ENCODE measurements around the gene CASP6.

The CASP6 gene

DNA sequence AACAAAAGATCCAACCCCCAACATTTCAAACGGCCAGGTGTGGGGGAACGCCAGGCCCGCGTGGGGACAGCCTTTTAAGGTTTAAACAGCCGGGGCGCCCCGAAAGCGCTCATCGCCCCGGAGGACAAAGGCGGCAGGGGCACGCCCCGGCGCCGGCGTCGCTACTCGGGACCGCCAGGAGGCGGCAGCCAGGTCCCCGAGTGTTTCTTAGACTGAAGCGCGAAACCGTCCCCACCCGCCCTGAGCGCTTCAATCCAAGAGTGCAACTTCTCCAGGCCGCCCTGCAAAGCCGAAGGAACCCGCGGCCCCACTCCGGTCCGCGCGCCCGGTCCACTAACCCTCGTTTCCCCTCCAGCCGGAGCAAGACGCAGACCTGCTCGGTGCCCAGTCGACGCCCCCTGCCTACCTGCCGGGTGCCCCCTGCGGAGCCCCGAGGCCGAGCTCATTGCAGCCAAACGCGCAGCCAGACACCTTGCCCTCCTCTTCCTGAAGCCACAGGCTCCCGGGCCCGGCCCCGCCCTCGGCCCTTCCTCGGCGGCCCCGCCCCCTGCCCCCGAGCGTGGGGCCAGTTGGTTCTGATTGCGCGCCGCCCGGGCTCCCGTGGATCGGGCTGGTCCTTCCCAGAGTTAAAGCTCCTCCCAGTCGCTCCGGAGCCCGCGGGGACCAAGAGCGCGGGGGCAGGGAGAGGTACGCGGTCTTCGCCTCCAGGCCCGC is at the start of gene CASP6:
TSS of gene CASP6 (minus strand) at position 496 of the 714 bp plus-strand sequence. CDS start at position 446, 50 bp downstream.
- DNase-seq, result peak; percentile 69

DNA sequence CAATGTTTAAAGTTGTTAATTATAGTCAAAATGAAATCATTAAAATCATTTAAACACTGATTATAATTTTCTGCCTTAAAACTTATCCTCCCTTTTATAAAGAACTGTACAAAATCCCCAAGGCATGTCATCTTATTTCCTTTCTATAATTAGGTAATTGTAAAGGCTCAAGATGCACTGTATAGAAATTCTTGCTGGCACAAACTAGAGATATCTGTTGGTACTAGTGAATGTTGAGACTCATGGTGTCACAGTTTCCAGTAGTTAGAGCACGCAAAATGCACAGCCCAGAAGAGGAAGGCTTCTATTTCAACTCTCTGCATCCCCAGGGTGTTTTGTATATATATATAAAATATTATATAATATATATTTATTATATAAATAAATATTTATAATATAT is 49.3 kb upstream of the CASP6 start:
- no peak for DNase-seq

DNA sequence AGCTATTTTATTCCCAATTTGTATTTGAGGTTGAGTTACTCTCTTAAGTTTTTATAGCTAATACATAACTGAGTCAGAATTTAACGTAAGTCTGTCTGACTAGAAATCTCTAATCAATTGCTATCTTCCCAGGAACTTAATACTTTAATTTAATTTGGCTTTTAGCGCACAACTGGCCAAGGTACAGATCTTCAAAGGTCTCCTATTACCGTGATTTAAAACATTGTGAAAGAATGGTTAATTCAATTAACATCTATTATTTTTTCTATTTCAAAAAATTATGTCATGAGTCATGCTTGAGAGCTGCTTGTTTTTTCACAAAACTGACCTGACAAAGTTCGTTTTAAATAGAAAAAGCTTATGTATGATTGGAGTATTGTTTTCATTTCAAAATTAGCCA is 48.6 kb upstream of the CASP6 start:
- no peak for DNase-seq

DNA sequence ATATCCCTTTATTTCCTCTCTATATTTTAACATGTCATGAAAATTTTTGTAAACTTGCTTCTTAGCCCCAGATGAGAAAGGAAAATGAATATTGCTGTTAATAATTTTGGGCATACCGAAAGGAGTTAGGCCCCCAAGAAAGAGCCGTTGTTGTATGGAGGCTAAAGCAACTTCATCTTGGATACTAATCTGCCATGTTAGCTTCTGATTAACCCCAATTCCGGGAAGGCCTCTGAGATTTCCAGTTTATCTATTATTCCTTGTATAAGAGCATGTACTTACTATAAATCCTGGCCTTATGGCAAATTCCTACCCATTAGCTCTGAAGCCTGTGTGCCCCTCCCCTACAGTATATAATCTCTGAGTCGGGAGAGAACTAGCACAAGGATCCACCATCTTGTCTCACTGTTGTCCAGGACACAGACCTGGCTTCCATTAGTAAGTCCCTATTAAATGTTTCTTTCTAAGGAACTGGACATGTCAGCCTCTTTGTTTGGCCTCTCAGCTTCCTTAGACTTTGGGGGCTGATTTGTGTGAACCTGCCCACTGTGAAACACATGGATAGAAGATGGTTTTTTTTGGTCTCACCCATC is 47.5 kb upstream of the CASP6 start:
- no peak for DNase-seq

DNA sequence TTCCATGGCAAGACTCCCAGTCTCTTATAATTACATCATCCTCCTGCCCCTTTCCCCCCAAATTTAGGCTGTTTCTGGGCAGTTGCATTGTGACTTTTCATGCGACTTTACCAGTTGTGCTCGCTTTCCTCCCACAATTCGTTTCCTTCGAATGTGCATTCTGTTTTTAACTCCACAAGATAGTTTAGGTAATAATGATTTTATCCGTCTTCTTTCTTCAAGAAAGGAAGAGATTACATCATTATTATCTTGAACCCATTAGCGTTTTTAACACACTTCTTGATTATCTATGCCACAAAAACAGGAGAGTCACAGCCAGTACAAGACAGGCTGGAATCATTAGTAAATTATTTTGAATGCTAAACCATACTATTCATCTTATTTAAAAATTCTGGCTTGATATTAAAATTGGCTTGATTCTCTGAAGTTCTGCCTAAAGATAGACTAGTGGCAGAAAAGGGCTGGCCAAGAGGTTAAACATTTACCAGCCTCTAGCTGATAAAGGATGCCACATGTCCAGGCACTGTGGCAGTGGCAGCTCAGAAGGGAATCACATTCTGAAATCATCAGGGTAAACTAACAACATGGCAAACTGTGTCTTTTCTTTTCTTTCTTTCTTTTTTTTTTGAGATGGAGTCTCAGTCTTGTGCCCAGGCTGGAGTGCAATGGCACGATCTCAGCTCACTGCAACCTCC is 46.3 kb upstream of the CASP6 start:
- DNase-seq, result no peak

DNA sequence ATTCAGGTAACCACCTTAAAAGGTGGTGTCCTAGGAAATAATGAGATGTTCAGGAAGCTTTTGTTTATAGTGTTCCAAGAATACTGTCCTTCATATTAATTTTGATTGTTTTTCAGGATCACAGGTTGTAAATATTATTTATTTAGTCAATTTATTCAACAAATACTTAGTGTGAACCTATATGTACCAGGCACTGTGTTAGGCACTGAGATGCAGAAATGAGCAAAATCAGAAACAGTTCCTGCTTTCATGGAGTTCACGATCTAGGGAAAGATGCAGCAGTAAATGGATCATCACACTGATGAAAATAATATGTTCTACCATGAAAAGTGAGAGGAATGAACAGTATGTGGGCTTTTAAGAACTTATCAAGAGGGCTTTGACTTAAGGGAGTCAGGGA is 44.9 kb upstream of the CASP6 start:
- no peak for DNase-seq

DNA sequence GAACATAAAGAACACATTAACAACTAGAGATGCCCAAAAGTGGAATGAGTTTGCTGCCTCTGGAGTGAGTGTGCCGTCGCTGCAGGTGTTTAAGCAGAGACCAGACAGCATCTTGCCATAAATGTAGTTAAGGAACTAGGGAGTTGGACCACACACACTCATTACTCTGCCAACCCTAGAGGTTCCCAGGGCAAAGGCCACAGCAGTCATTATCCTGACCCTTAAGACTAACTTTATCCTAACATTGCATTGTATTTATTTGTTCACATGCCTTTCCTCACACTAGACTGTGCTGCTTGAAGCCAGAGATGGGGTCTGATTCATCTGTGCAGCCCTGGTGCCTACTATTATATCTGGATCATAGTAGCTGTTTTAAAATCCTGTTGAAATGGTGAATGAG is 43.5 kb upstream of the CASP6 start:
- no peak for DNase-seq

DNA sequence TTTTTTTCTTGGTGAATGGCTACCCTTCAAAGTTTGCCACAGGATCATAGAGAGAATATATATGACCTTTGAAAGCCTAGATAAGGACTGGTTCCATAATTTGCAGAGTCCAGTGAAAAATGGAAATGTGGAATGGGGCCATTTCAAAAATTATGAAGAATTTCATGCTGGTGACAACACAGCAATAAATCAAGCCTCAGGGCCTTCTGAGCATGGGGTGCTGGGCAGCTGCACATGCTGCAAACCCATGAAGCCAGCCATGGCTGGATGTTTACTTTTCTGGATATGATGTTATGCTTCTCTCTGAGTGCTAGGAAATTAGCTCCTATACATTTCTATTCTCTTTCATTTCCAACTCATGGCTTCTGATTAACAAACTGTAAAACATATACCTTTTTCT is 42.6 kb upstream of the CASP6 start:
- DNase-seq, result no peak

DNA sequence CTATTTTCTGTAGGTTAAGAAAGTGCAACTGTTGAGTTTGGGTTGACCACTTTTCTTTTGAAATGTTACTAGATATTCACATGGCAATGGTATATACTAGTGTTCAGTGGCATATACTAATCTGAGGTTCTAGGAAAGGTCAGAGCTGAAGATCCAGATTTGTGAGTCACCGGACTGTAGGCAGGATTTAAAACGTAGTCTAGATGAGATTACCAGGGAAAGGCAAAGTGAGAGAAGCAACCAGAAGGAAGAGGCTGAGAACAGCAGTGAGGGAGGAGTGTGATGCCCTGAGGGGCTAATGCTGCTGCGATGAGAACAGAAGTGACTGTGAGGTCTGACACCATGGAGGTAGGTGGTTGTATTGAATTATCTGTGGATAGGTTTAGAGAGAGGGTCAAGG is 36.3 kb upstream of the CASP6 start:
- DNase-seq, result no peak

DNA sequence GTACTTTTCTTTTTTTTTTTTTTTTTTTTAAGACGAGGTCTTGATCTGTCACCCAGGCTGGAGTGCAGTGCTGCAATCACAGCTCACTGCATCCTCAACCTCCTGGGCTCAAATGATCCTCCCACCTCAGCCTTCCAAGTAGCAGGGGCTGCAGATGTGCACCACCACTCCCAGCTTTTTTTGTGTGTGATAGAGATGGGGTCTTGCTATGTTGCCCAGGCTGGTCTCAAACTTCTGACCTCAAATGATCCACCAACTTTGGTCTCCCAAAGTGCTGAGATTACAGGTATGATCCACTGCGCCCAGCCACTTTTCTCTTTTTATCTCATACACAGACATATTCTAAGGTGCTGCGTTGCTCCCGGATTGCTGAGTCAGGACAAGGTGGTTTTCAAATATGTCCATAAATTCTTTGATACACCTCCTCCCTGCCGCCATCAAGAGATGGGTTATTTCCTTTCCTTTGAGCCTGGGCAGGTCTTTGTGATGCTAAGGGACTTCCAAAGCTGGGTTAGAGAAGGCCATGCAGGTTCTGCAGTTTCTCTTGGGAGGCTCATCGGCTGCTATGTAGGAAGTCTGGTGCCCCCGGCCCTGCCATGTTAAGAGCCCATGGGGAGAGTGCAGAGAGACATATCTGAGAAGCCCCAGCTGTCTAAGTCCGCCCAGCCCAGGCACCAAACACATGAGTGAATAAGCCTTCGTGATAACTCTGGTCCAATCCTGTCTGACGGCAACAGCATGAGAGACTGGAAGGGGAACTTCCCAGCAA is 35.0 kb upstream of the CASP6 start:
- DNase-seq, result no peak

DNA sequence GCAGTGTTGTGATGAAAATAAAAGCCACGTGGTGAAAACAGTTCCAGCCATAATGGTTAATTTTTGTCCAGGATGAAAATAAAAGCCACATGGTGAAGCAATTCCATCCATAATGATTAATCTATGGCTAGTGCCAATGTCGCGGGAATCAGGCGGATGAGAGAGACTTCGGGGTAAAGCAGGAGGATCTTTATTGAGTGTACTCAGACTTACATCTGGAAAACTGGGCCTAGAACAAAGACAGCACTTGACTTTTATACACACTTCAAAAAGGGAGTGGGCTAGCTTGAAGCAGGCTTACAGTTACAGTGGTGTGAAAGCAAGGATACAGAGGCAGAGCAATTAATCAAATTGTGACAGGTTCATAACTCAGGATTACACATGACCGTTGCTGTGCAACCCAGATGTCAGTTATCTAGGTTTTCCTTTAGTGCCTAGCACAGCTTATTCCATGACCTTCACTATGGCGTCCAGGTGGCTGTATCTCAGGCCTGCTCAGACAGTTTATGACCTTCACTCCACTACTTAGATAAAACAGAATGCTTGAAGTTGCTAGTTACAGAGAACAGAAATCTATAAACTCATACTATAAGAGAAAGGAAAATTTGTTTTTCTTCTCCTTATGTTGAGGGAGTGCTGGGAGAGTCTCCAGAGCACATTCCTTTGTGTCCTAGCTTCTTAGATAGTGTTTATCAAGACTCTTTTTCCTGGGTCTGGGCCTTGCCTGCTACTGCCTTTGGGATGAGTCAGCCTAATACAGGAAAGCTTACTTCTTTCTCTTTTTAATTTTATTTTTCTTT is 32.5 kb upstream of the CASP6 start:
- no peak for DNase-seq

DNA sequence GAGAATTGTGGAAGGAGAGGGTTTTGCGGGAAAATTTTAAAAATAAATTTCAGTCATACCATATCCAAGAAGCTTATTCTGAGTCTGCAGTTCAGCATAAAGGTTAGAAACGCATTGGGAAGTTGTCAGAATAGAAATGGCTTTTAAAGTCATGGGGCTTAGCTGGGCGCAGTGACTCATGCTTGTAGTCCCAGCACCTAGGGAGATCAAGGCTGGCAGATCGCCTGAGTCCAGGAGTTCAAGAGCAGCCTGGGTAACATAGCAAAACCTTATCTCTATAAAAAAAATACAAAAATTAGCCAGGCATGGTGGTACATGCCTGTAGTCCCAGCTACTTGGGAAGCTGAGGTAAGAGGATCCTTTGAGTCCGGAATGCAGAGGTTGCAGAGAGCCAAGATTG is 30.5 kb upstream of the CASP6 start:
- DNase-seq, result no peak

DNA sequence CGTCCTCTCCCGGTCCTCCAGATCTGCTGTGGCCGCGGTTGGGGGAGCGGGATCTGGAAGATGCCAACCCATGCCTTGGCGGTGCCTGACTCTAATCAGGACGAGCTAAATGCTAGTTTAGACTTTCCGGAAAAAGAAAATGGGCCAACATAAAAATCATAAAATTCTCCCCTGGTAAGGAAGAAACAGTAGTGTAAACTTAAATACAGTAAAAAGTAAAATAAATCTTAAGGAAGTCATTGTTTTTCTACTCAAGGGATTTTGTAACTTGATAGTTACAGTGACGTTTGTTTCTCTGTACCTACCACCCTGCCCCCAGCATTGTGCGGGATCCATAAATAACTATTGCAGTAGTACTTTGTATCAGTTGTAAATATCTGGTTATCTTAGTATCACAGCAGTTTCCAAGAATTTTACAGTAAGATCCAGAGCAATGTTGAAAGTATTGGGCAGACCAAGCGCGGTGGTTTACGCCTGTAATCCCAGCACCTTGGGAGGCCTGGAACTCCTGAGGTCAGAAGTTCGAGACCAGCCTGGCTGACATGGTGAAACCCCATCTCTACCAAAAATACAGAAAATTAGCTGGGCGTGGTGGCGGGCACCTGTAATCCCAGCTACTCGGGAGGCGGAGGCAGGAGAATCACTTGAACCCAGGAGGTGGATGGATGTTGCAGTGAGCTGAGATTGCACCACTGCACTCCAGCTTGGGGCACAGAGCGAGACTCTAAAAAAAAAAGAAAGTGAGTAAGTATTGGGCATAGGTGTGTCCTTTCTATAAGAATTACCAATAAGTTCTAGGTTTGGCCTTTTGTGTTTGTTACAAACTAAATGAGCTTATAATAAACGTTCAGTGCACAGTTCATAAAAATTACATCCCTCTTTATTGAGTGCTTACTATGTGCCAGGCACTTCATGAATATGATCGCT is 27.6 kb upstream of the CASP6 start:
- DNase-seq, result no peak

DNA sequence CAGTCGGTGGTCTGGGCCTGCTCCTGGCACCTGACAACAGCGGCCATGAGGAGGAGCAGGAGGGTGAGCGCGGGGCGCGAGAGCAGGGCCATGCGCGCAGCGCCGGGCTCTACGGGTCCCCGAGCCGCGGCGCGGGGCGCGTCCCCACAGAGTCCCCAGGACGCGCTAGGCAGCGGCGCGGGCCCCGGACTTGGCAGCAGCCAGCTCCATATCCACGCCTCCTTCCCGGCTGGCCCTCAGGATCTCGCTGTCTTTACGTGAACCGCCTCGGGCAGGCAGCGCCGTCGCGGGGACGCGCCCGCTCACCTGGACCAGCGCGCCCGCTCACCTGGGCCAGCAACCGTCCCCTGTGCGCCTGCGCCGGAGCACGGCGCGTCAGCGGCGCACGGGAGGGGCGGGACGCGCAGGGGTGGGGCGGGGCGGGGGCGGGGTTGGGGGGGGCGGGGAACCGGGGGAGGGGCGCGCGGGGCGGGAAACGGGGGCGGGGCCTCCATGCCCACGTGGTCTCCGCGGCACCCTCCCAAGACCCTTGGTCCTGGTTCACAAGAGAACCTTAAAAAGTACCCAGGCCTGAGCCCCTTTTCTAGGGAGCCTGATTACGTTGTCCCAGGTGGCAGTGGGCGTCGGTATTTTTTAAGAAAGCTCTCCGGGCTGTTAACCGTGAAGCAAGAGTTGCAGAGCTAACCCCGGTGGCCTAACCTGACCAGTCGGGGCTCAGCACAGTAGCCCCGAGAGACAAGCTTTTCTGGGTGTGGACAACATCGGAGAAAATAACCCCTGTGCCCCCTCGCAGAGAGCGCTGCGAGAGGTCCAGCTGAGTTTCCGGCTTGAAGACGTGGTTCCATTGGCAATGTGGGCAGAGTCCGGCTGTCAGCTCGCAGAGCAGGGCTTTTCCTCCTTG is 26.7 kb upstream of the CASP6 start, which contains the start of gene PLA2G12A:
TSS of gene PLA2G12A (minus strand) at position 353 of the 901 bp plus-strand sequence. CDS start at position 92, 261 bp downstream.
- peak; percentile 60 for DNase-seq

DNA sequence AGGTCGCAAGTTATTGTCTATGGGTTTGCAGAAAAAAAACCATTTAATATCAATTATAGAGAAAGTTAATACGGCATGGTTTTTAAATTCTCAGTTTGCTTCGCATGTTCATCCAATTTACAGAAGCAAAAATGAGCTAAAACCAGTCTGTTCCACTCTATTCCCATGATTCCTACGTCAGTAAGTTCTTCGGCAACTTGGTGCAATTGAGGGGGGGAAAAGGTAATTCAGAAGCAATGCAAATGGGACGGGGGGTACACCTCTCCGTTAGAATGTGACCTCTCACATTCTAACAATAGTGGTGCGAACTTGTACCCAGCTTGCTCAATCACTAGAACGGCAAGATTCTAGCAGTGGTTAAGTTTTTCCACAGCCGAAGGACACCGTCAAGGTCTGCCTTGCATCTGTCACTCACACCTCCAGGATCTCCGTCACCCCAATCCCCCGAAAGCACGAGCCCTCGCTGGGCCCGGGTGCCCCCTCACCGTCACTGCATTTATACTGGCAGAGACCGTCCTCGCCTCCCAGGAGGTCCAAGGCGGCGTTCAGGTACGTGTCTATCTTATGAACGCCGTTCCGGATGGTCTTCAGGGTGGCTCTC is 26.0 kb upstream of the CASP6 start:
- DNase-seq, result peak; percentile 60

DNA sequence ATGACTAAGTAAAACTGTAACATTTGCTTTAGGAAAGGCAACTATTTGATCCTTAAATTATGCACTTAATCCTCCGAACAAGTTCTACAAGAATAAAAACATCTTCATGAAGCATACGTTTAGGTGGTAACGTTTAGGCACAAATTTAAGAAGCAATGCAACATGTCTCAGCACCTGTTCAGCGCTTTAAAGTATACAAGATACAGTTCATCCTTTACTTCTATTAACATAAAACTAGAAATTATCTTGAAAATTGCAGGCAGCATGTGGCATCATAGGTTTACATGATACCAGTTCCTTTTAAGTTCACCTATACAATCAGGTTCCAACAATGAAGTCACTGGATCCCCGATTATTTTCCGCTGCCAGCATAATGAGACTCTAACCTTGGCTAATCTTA is 25.1 kb upstream of the CASP6 start:
- no peak for DNase-seq

DNA sequence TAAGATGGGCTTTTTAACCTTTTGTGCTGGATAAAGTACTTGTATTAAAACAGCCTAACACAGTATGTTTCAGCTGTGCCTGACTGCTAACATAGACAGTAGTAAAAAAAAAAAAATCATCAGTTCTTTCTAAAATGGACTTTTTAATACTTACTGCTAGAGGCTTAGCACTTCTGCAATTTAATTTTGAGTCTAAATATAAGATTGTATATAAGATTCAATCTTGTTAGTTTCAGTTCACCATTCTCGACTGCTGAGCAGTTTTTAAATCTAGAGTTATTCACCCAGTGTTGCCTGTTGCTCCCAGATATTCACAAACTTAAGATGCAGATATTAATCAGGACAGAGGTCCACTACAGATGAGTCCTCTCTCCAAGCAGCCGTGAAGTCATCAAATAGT is 19.9 kb upstream of the CASP6 start:
- DNase-seq, result no peak

DNA sequence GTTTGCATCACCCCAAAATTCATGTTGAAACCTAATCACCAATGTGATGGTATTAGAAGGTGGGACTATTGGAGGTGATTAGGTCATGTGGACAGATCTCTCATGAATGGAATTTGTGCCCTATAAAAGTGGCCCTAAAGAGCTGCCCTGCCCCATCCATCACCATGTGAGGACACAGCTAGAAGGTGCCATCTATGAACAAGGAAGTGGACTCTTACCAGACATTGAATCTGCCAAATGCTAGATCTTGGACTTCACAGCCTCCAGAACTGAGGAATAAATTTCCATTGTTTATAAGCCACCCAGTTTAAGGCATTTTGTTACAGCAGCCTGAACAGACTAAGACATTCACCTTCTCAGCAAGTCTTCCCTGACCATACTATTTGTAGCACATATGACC is 19.1 kb upstream of the CASP6 start:
- no peak for DNase-seq

DNA sequence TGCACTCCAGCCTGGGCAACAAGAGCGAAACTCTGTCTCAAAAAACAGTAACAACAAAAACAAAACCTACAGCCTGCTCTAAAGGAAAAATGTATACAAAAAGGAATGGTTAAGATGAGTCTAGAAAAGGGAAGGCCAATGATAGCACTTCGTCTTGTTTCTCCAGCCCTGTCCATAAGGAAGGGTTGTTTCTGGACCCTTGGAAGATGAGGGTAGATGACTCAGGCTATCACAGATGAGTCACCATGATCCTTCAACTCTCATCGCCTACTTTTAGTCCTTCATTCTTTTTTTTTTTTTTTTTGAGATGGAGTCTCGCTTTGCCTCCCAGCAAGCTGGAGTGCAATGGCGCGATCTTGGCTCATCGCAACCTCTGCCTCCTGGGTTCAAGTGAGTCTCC is 17.8 kb upstream of the CASP6 start:
- DNase-seq, result no peak

DNA sequence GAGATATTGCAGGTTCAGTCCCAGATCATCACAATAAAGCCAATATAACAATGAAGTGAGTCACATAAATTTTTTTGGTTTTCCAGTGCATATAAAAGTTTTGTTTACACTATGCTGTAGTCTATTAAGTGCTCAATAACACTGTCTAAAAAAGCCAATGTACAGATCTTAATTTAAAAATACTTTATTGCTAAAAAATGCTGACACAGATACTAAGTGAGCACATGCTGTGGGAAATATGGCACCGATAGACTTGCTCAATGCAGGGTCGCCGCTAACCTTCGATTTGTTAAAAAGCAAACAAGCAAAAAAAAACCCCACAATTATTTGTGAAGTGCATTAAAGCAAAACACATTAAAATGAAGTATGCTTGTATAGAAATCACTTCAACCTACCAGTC is 16.4 kb upstream of the CASP6 start:
- no peak for DNase-seq
